Rectal smooth muscle tissue (tissue), 1 donor: ENCODE measurements around the gene SPR.

Source experiments
- H3K27ac ChIP-seq: one replicate; pipeline ENCODE4 v1.7.0; 2013; ENCODE audit warnings: low read depth, low read length, inconsistent platforms
- H3K27me3 ChIP-seq: one replicate; pipeline ENCODE4 v1.7.0; 2013; ENCODE audit warnings: low read length; ENCODE audit not compliant: control insufficient read depth, insufficient read depth
- H3K36me3 ChIP-seq: one replicate; pipeline ENCODE4 v1.7.0; 2013; ENCODE audit warnings: low read length; ENCODE audit not compliant: control insufficient read depth, insufficient read depth
- H3K4me1 ChIP-seq: one replicate; pipeline ENCODE4 v1.7.0; 2013; ENCODE audit warnings: low read length; ENCODE audit not compliant: control insufficient read depth, insufficient read depth
- H3K4me3 ChIP-seq: one replicate; pipeline ENCODE4 v1.7.0; 2013; ENCODE audit warnings: low read length
- H3K9ac ChIP-seq: one replicate; pipeline ENCODE4 v1.7.0; 2013; ENCODE audit warnings: low read length

SPR gene

DNA sequence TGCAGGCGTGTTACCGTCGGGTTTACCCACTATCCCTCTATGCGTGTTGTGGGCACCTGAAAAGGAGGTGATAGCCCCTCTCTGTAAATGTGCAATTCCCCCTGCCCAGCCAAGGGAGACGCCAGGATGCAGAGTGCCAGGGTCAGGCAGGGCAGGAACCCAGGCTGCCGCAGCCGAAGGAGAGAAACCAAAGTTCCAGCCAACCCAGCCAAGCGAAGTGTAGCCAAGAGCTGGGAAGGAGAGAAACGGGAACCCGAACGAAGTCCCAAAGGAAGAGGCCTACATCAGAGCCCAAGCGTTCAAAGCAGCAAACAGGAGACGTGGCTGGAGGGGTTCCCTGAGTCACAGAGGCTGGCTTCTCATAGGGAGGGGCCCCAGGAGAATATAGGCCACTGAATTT is 24.2 kb upstream of the SPR start:
- Histone ChIP-seq H3K27me3 (peaks cover 2% of the 10 kb centered on the region), H3K36me3 (no peaks in the 10 kb centered on the region), H3K27ac (no peak overlapping the region), H3K9ac (no peak overlapping the region), H3K4me3 (no peak overlapping the region), H3K4me1 (no peaks in the 10 kb centered on the region)

DNA sequence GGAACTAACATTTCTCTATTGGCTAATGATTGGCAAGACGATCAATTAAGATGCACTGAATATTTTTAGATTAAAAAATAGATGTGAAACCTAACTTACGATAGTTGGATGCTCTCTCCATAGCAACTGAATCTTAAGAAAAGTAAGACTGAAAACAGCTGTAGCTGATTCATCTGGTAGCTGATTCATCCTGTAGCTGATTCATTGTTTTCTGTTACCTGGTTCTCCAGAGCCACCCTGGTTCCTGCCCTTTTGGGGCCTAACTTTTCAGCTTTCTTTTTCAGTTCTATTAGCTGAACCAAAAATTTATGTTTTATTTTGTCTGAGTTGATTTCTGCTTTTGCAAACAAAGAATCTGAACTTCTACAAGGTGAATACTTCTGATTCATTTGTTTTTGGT is 22.7 kb upstream of the SPR start:
- no peaks in the 10 kb centered on the region for H3K4me1 ChIP-seq
- H3K27ac ChIP-seq, result no peak overlapping the region
- no peak overlapping the region for H3K4me3 ChIP-seq
- peaks cover 2% of the 10 kb centered on the region for H3K27me3 ChIP-seq
- no peaks in the 10 kb centered on the region for H3K36me3 ChIP-seq
- H3K9ac ChIP-seq, result no peak overlapping the region

DNA sequence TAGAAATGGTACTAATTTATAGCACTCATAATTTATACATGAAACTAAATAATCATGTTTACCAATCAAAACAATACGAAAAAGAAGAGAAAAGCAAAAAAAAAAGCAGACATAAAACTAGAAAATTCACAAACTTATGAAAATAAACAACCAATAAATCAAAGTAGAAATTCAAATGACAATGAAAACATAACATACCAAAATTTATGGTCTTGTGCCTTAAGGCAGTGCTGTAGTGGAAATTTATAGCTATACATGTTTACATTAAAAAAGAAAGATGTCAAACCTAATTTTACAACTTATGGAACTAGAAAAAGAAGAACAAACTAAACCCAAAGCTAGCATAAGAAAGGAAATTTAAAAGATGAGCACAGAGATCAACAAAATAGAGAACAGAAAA is 16.1 kb upstream of the SPR start:
- no peak overlapping the region for H3K9ac ChIP-seq
- no peaks in the 10 kb centered on the region for H3K4me1 ChIP-seq
- H3K4me3 ChIP-seq, result no peak overlapping the region
- no peaks in the 10 kb centered on the region for H3K27me3 ChIP-seq
- no peak overlapping the region for H3K27ac ChIP-seq
- H3K36me3 ChIP-seq, result no peaks in the 10 kb centered on the region

DNA sequence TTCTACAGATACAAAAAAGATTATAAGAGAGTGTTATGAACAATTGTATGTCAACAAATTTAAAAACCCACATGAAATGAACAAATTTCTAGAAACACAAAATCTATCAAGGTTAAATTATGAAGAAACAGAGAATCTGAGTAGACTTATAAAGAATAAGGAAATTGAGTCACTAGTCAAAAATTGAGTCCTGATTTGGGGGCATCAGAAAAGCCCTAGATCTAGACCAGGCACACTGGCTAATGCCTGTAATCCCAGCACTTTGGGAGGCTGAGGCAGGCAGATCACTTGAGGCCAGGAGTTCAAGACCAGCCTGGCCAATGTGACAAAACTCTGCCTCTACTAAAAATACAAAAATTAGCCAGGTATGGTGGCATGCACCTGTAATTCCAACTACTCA is 15.3 kb upstream of the SPR start:
- no peak overlapping the region for H3K27ac ChIP-seq
- H3K9ac ChIP-seq, result no peak overlapping the region

DNA sequence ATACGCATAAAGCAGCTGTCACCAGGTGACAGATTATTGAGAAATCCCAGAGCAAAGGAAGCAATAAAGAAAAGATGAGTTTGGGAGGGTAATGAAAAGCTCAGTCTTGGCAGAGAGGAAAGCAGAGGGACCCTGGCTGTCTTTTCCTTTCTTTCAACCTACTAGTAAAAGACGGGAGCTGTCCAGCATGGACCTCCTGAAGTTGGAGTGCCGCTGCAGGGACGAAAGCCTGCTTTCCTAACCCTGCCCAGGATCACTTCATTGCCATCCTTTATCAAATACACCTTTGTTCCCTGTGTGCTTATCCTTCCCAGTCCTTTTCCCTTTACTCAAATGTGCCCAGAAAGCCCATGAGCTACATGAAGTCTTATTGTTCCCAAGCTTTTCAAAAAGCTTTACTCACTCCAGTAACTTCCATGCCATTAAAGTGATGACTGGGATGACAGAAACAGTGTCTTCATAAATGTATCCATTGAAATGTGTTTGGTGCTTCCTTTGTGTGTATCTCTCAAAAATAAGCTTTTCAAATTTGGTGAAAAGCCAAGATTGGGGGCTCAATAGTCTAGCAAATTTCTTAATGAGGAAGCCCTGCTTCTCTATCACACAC is 3.7 kb upstream of the SPR start:
- peaks cover 6% of the 10 kb centered on the region for H3K4me1 ChIP-seq
- no peak overlapping the region for H3K9ac ChIP-seq
- no peaks in the 10 kb centered on the region for H3K36me3 ChIP-seq
- H3K27ac ChIP-seq, result no peak overlapping the region
- H3K4me3 ChIP-seq, result no peak overlapping the region
- H3K27me3 ChIP-seq, result no peaks in the 10 kb centered on the region

More for the DNA sequence above, 15.3 kb upstream of the SPR start:
- no peak overlapping the region for H3K4me3 ChIP-seq
- H3K27me3 ChIP-seq, result no peaks in the 10 kb centered on the region
- no peaks in the 10 kb centered on the region for H3K4me1 ChIP-seq
- H3K36me3 ChIP-seq, result no peaks in the 10 kb centered on the region

DNA sequence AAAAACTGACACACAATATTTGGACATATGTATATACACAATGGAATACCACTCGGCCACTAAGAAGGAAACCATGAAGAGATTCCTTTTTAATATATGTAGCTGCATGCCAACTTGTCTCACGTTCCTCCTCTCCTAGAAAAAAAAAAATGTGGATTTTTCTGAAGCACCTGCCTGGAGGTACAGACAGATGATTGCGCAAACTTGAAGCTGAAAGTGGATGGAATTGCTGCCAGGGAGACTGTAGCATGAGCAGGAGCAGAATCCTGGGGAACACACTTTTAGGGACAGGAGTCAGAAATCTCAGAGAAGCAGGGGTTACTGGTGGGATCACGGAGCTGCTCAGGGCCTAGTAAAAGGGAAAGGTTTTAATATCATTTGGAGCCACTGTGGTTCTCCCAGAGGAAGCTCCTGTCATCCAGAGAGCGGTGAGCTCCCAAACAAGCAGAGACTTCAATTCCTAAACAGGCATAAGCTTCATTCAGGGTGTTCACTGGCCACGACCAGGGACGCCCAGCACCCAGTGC is 640 bp upstream of the SPR start:
- H3K9ac ChIP-seq, result no peak overlapping the region
- peaks cover 7% of the 10 kb centered on the region for H3K36me3 ChIP-seq
- no peaks in the 10 kb centered on the region for H3K27me3 ChIP-seq
- no peak overlapping the region for H3K27ac ChIP-seq
- H3K4me3 ChIP-seq, result peak overlapping the region; percentile 68
- peaks cover 6% of the 10 kb centered on the region for H3K4me1 ChIP-seq

DNA sequence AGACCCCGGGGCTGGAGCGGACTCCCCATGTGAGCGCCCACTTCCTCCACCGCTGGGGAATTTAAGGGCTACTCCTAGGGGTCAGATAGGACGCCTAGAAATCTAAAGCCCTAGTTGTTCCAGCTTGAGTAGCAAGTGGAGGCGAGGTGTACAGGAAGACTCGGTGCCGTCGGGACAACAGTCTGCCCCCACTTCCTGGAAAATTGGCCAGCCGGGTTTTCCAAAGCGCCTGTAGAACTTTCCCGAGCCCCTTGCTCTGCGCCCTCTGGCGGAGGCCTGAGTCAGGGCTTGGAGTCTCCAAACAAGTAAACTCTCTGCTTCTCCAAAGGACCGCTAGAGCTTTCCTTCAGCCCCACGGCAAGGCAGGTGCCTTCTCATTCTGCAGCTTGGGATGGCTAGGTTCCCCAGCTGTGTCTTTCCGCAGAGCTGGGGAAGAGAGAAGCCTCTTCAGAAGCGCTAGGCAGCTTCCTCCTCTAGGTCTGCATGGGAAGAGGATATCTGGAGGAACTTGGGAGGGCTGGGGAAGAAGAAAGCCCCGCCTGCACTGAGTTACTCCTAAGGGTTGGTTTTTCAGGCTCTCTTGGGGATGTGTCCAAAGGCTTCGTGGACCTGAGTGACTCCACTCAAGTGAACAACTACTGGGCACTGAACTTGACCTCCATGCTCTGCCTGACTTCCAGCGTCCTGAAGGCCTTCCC is 681 bp downstream of the SPR start:
- Histone ChIP-seq H3K27ac (peak overlapping the region; percentile 79), H3K27me3 (no peaks in the 10 kb centered on the region), H3K9ac (peak overlapping the region; percentile 65), H3K4me3 (peak overlapping the region; percentile 68), H3K4me1 (peaks cover 6% of the 10 kb centered on the region), H3K36me3 (peaks cover 12% of the 10 kb centered on the region)

DNA sequence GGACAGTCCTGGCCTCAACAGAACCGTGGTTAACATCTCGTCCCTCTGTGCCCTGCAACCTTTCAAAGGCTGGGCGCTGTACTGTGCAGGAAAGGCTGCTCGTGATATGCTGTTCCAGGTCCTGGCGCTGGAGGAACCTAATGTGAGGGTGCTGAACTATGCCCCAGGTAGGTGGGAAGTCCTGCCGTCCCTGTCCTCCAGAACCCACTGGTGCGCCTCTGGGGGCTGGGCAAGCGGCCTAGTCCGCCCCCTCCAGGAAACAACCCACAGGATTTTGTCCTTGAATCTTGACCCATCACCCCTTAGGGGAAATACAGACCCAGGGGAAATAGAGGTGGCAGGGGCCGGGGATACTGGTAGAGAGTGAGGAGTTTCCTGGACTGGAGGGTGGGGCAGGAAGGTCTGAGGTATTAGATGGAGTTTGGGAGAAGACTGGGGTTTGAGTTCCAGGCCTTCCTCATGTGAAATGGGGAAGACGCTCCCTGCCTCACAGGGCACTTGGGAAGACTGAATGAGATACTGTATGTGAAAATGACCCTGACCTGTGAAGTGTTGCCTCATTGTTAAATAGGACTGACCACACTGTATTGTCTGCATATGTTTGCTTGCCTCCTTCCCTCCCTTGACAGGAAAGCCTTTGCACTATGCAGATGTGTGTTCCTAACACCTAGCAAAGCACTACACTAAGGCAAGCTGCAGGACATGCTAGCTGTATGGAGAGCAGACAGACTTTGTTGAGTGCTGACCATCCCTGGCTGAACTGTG is 1.4 kb downstream of the SPR start:
- H3K9ac ChIP-seq, result no peak overlapping the region

DNA sequence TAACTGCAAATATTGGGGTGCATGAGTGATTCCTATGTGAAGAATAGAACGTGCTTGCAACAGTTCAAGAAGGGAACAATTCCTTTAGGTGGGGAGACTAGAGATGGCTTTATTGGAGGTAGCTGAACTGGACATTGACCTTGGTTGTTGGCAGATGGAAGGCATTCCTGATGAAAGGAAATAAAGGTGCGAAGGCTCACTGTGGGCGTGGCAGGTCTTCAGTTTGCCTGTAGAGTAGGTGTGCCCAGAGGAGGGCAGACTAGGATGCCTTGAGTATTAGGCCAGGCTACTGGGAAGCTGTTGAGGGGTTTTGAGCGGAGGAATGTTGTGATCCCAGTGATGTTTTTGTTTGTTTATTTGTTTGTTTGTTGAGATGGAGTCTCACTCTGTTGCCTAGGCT is 2.8 kb downstream of the SPR start:
- H3K36me3 ChIP-seq, result peaks cover 12% of the 10 kb centered on the region
- H3K27ac ChIP-seq, result no peak overlapping the region
- H3K4me1 ChIP-seq, result peaks cover 6% of the 10 kb centered on the region
- no peak overlapping the region for H3K9ac ChIP-seq
- H3K27me3 ChIP-seq, result no peaks in the 10 kb centered on the region
- no peak overlapping the region for H3K4me3 ChIP-seq

More for the DNA sequence above, 1.4 kb downstream of the SPR start:
- Histone ChIP-seq H3K27me3 (no peaks in the 10 kb centered on the region), H3K36me3 (peaks cover 12% of the 10 kb centered on the region), H3K27ac (no peak overlapping the region), H3K4me1 (peaks cover 6% of the 10 kb centered on the region), H3K4me3 (peak overlapping the region; percentile 68)

DNA sequence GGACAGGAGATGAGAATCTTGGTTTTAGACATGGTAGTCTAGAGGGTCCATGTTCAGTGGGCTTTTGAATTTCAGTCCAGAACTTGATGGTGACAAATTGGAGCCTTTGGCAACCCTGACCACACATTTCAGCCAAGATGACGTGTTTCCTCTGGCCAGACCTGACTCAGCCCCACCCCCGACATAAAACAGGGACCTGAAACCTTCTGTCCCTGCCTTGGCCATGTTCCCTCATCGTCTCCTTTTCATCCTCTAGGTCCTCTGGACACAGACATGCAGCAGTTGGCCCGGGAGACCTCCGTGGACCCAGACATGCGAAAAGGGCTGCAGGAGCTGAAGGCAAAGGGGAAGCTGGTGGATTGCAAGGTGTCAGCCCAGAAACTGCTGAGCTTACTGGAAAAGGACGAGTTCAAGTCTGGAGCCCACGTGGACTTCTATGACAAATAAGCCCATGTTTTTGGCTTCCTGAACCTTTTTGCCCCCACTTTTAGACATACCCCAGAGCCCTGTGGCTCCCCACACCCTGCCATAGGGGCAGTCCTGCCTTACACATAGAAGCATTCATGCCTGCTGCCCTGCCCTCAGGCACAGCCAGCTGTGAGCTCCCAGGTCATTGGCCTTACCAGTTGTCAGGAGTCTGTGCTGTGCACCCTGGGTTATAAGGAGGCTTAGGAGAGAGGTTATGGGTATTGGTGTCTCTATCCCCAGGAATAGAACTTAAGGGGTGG is 4.0 kb downstream of the SPR start:
- Histone ChIP-seq H3K27me3 (no peaks in the 10 kb centered on the region), H3K4me1 (peaks cover 6% of the 10 kb centered on the region), H3K36me3 (peaks cover 12% of the 10 kb centered on the region), H3K4me3 (no peak overlapping the region), H3K27ac (no peak overlapping the region), H3K9ac (no peak overlapping the region)

DNA sequence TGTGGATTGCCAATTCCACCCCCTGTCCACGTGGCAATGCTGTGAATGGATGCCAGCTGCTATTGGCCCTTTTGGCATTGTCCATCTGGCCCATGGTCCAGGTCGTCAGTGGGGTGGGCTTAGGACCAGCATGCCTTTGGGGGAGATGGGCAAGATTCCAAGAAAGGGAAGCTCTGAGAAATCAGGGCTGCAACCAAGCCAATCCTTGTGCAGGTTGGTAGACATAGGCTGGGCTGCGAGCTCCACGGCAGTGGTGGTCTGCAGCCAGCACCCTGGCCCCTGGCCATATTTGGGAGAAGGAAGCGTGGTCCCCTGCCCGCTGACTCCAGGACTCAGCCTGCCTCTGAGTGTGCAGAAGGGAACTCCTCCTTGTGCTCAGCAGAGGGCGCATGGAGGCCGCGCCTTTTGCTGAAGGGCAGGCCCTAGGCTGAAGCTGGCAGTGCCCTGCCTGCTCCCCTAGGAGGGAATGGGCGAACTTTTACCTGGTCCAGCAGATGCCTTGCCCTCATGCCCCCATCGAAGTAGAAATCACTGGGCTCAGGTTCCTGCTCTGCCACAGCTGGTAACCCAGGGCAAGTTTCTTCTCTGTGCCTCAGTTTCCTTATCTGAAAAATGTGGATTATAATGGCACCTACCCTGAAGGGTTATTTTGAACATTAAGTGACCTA is 5.4 kb downstream of the SPR start:
- Histone ChIP-seq H3K36me3 (peaks cover 12% of the 10 kb centered on the region), H3K4me1 (peaks cover 6% of the 10 kb centered on the region), H3K27ac (no peak overlapping the region)

More for the DNA sequence above, 5.4 kb downstream of the SPR start:
- Histone ChIP-seq H3K4me3 (no peak overlapping the region), H3K9ac (no peak overlapping the region), H3K27me3 (no peaks in the 10 kb centered on the region)
